Fibroblast of lung (primary cell): ENCODE results near the gene LGALS7B. TPM values are rescaled to one million over a fixed set of nuclear protein-coding genes. Genes with fewer than 3 reads are reported as not detected.
A peak's percentile ranks its signal among the peaks of the same experiment; 100 is the strongest.
"Not testable (repeated sequence)": the region's sequence is repeated elsewhere in the genome, so short reads cannot be mapped to it uniquely, and the experiment has no call there.

Experiments used
- DNase-seq, 2 donors: peaks; one replicate each; pipeline versions ENCODE4 v3.0.0 to v3.0.0-alpha.2; 2010; ENCODE audit warnings: low read depth in 2 of 2
- H2AFZ ChIP-seq: 2 replicates; pipeline ENCODE4 v1.5.1; 2012; ENCODE audit warnings: low read length, control low read depth, inconsistent platforms
- H3K27ac ChIP-seq: 2 replicates; pipeline ENCODE4 v1.5.1; 2011; ENCODE audit warnings: low read length, control low read depth; ENCODE audit not compliant: insufficient read depth
- H3K27me3 ChIP-seq: 2 replicates; pipeline ENCODE4 v1.5.1; 2011; ENCODE audit warnings: mild to moderate bottlenecking, low read length; ENCODE audit not compliant: control insufficient read depth, insufficient read depth
- H3K36me3 ChIP-seq: 2 replicates; pipeline ENCODE4 v1.5.1; 2011; ENCODE audit warnings: low read length; ENCODE audit not compliant: control insufficient read depth, insufficient read depth
- H3K4me1 ChIP-seq: 2 replicates; pipeline ENCODE4 v1.5.1; 2011; ENCODE audit warnings: low read length; ENCODE audit not compliant: control insufficient read depth, insufficient read depth; ENCODE audit errors: extremely low read depth
- H3K4me2 ChIP-seq: 2 replicates; pipeline ENCODE4 v1.5.1; 2011; ENCODE audit warnings: low read length, control low read depth; ENCODE audit not compliant: insufficient read depth; ENCODE audit errors: extremely low read depth
- H3K4me3 ChIP-seq, 4 experiments: fragments of 200-600 bp in 1 of 4; sonication (generic) in 1 of 4; replicated peaks in 1 of 4; 2 replicates each; pipeline ENCODE4 v1.5.1; 2011 to 2016; ENCODE audit warnings: low read length in 4 of 4, low read depth in 3 of 4, mild to moderate bottlenecking in 3 of 4, control low read depth in 2 of 4, inconsistent platforms in 1 of 4, mixed read lengths in 1 of 4; ENCODE audit not compliant: insufficient read depth in 1 of 4; ENCODE audit errors: control extremely low read depth in 1 of 4
- H3K79me2 ChIP-seq: 2 replicates; pipeline ENCODE4 v1.5.1; 2012; ENCODE audit warnings: mild to moderate bottlenecking, low read length, inconsistent platforms; ENCODE audit not compliant: control insufficient read depth, insufficient read depth
- H3K9ac ChIP-seq: 2 replicates; pipeline ENCODE4 v1.5.1; 2011; ENCODE audit warnings: mild to moderate bottlenecking, low read length, control low read depth; ENCODE audit not compliant: insufficient read depth
- H3K9me3 ChIP-seq: 2 replicates; pipeline ENCODE4 v1.5.1; 2012; ENCODE audit warnings: low read depth, low read length; ENCODE audit not compliant: control insufficient read depth, insufficient read depth
- H4K20me1 ChIP-seq: 2 replicates; pipeline ENCODE4 v1.5.1; 2011; ENCODE audit warnings: low read length; ENCODE audit not compliant: control insufficient read depth, insufficient read depth; ENCODE audit errors: extremely low read depth
- CTCF ChIP-seq, 2 donors: IDR thresholded peaks in 1 of 2; conservative IDR thresholded peaks in 1 of 2; 1 replicate in 1 of 2; 2 replicates in 1 of 2; pipeline ENCODE4 v1.5.1; 2011 to 2012; ENCODE audit warnings: low read length in 2 of 2, control low read depth in 1 of 2, inconsistent platforms in 1 of 2, low read depth in 1 of 2, mild to moderate bottlenecking in 1 of 2
- EZH2 ChIP-seq: IDR thresholded peaks from 2 replicates; pipeline ENCODE4 v1.5.1; 2012; ENCODE audit warnings: low read length, control low read depth, mild to moderate bottlenecking; ENCODE audit errors: missing control alignments
- polyA plus RNA-seq, 2 donors: library from polyadenylated mRNA; depleted of rRNA in 1 of 2; stranded (reverse) in 1 of 2; unstranded in 1 of 2; fragments of >200 nt; gene quantifications; 2 replicates each; pipeline ENCODE4 v1.2.1, GENCODE V29; 2011 to 2012; ENCODE audit warnings: missing spikeins in 1 of 2
- total RNA-seq: library from RNA; depleted of rRNA; stranded (reverse); fragments of >200 nt; gene quantifications from 2 replicates; pipeline ENCODE4 v1.2.1, GENCODE V29; 2014

LGALS7B gene
- total and polyA plus RNA-seq, 2 donors (not counting 1 experiment from before 2014, with no cell fraction given), result 0.28 TPM; not detected in 1

- H3K27ac ChIP-seq, result no peak overlapping the region
- no peaks in the 10 kb centered on the region for H3K36me3 ChIP-seq
- DNase-seq, result no peak
- H3K27me3 ChIP-seq, result no peaks in the 10 kb centered on the region
- H3K9ac ChIP-seq, result no peak overlapping the region
- TF ChIP-seq EZH2 (no peak), CTCF (conservative IDR thresholded peaks at IDR 0.05 in 1 of 2, IDR thresholded peaks at IDR 0.05 in 1 of 2; ENCODE audit: low read depth in 1 of 2, low read length in 2 of 2) (no peak)
- no peak overlapping the region for H2AFZ ChIP-seq
- no peaks in the 10 kb centered on the region for H3K4me1 ChIP-seq
- no peaks in the 10 kb centered on the region for H3K79me2 ChIP-seq
- no peaks in the 10 kb centered on the region for H3K9me3 ChIP-seq
- H4K20me1 ChIP-seq, result no peaks in the 10 kb centered on the region
- no peak overlapping the region for H3K4me2 ChIP-seq
- no peak overlapping the region for H3K4me3 ChIP-seq
These were observed 2.3 kb upstream of the LGALS7B start for GRCh38 chr19:38786572-38787265.

- H3K4me2 ChIP-seq, H3K36me3 ChIP-seq, H3K79me2 ChIP-seq, H4K20me1 ChIP-seq, H3K9me3 ChIP-seq, H3K27me3 ChIP-seq, H3K4me1 ChIP-seq, H2AFZ ChIP-seq, H3K27ac ChIP-seq, H3K9ac ChIP-seq, DNase-seq: not testable (repeated sequence)
- peak overlapping the region in 1 of 4 experiments; percentile 20 for H3K4me3 ChIP-seq
These were observed 1.8 kb downstream of the LGALS7B start for GRCh38 chr19:38790507-38791403.

- not testable (repeated sequence) for H3K79me2 ChIP-seq, H3K9me3 ChIP-seq, H3K9ac ChIP-seq, H3K27me3 ChIP-seq, H3K36me3 ChIP-seq, H2AFZ ChIP-seq, H3K4me1 ChIP-seq, H3K27ac ChIP-seq, DNase-seq, H3K4me2 ChIP-seq, H4K20me1 ChIP-seq
- H3K4me3 ChIP-seq, result peak overlapping the region in 1 of 4 experiments; percentile 20
These were observed 2.6 kb downstream of the LGALS7B start for GRCh38 chr19:38791451-38792064.
